Measurements from ENCODE around the gene NR2E3.

Gene NR2E3

GRCh38 chr15:71792521-71792920 is 17.8 kb upstream of the NR2E3 start:
- no peak for DNase-seq

GRCh38 chr15:71798641-71799040 is 11.7 kb upstream of the NR2E3 start:
- DNase-seq = no peak

GRCh38 chr15:71800190-71800589 is 10.2 kb upstream of the NR2E3 start:
- DNase-seq = no peak

GRCh38 chr15:71800835-71801745 is 9.3 kb upstream of the NR2E3 start:
- peak; percentile 81 for DNase-seq

- no peak for DNase-seq
Measured at GRCh38 chr15:71801935-71802655, 8.3 kb upstream of the NR2E3 start.

- DNase-seq = no peak
Measured at GRCh38 chr15:71802770-71803169, 7.6 kb upstream of the NR2E3 start.

GRCh38 chr15:71804226-71804625 is 6.1 kb upstream of the NR2E3 start:
- no peak for DNase-seq

GRCh38 chr15:71804695-71805470 is 5.5 kb upstream of the NR2E3 start:
- DNase-seq = no peak

GRCh38 chr15:71806452-71806931 is 3.9 kb upstream of the NR2E3 start:
- no peak for DNase-seq

- no peak for DNase-seq
Measured at GRCh38 chr15:71807125-71807629, 3.2 kb upstream of the NR2E3 start.

GRCh38 chr15:71807691-71808091 is 2.7 kb upstream of the NR2E3 start:
- no peak for DNase-seq

GRCh38 chr15:71808311-71809020 is 1.9 kb upstream of the NR2E3 start:
- no peak for DNase-seq

GRCh38 chr15:71809346-71809745 is 1.0 kb upstream of the NR2E3 start:
- no peak for DNase-seq

- no peak for DNase-seq
Measured at GRCh38 chr15:71811036-71811736, 832 bp downstream of the NR2E3 start.

- no peak for DNase-seq
Measured at GRCh38 chr15:71811752-71812735, 1.7 kb downstream of the NR2E3 start.

GRCh38 chr15:71812966-71813722 is 2.8 kb downstream of the NR2E3 start:
- DNase-seq = no peak

GRCh38 chr15:71813723-71814470 is 3.5 kb downstream of the NR2E3 start:
- no peak for DNase-seq

- no peak for DNase-seq
Measured at GRCh38 chr15:71815301-71815700, 4.9 kb downstream of the NR2E3 start.

- no peak for DNase-seq
Measured at GRCh38 chr15:71817351-71817750, 7.0 kb downstream of the NR2E3 start.
